Sigmoid colon (tissue), 7 donors: ENCODE measurements around the gene PCDH15. TPM values are rescaled to one million over a fixed set of nuclear protein-coding genes. Genes with fewer than 3 reads are reported as not detected.

Experiments
- DNase-seq: peaks from one replicate; pipeline ENCODE4 v3.0.0-alpha.2; 2019
- H3K27ac ChIP-seq, 4 donors: fragments of 200-600 bp; sonication (generic); one replicate each; pipeline ENCODE4 v1.5.1; 2016 to 2019; ENCODE audit warnings: mild to moderate bottlenecking in 1 of 4
- H3K27me3 ChIP-seq, 3 donors: fragments of 200-600 bp; sonication (generic); one replicate each; pipeline ENCODE4 v1.5.1; 2019; ENCODE audit warnings: mild to moderate bottlenecking in 1 of 3
- H3K36me3 ChIP-seq, 4 donors: fragments of 200-600 bp; sonication (generic); one replicate each; pipeline ENCODE4 v1.5.1; 2016 to 2019
- H3K4me1 ChIP-seq, 4 donors: fragments of 200-600 bp; sonication (generic); one replicate each; pipeline ENCODE4 v1.5.1; 2017 to 2019
- H3K4me3 ChIP-seq, 4 donors: fragments of 200-600 bp; sonication (generic); one replicate each; pipeline ENCODE4 v1.5.1; 2017 to 2019; ENCODE audit warnings: mild to moderate bottlenecking in 2 of 4, moderate library complexity in 1 of 4
- H3K9me3 ChIP-seq, 4 donors: fragments of 200-600 bp in 3 of 4; sonication (generic) in 3 of 4; one replicate each; pipeline versions ENCODE4 v1.5.1 to v1.6.1; 2013 to 2019
- CTCF ChIP-seq, 4 experiments: fragments of 450-650 bp in 3 of 4; fragments of 200-600 bp in 1 of 4; IDR thresholded peaks; one replicate each; pipeline ENCODE4 v1.5.1; 2016 to 2019; ENCODE audit warnings: antibody characterized with exemption in 4 of 4, mild to moderate bottlenecking in 3 of 4, moderate library complexity in 2 of 4
- EP300 ChIP-seq, 4 donors: sonication (generic); formaldehyde crosslinking; IDR thresholded peaks; one replicate each; pipeline ENCODE4 v1.6.1; 2017; ENCODE audit warnings: antibody characterized with exemption in 4 of 4
- POLR2A ChIP-seq, 2 donors: fragments of 450-650 bp; IDR thresholded peaks; one replicate each; pipeline ENCODE4 v1.6.1; 2016; ENCODE audit warnings: antibody characterized with exemption in 2 of 2, mild to moderate bottlenecking in 2 of 2, moderate library complexity in 2 of 2
- POLR2AphosphoS5 ChIP-seq, 4 donors: sonication (generic); formaldehyde crosslinking; IDR thresholded peaks; one replicate each; pipeline ENCODE4 v1.6.1; 2017; ENCODE audit warnings: antibody characterized with exemption in 4 of 4
- WGBS, 2 donors: extraction: QIAGEN DNeasy Blood & Tissue Kit; methylation state at CpG; one replicate each; pipeline ENCODE4 v1.1.7; 2013; 5-methylcytosine and 5-hydroxymethylcytosine counted together
- intact Hi-C: fragments of 100-400 bp; cut with DNase I; formaldehyde crosslinking; loops from one replicate; pipeline ENCODE4 v1.15.1; 2023
- polyA plus RNA-seq, 3 donors: library from polyadenylated mRNA; stranded (reverse); fragments of 200-250 nt; gene quantifications; one replicate each; pipeline ENCODE4 v1.2.3, GENCODE V29; 2013
- total RNA-seq, 4 donors: library from RNA; depleted of rRNA; stranded (reverse); fragments of >200 nt; gene quantifications; one replicate each; pipeline ENCODE4 v1.1.0, GENCODE V29; 2016
- donor health status: healthy with polysubstance abuse.
- donor health status: Bipolar disorder and iron deficiency.
- donor health status: healthy.

The PCDH15 gene
- total and polyA plus RNA-seq, 7 donors, result 0.14 to 0.71 (median 0.16) TPM; not detected in 2

GRCh38 chr10:54060572-54060971 is 740.5 kb downstream of the PCDH15 start:
- TF ChIP-seq CTCF (IDR thresholded peaks at IDR 0.05), result no peak
- no peak for TF ChIP-seq POLR2AphosphoS5 (IDR thresholded peaks at IDR 0.05)
- no peak for TF ChIP-seq EP300 (IDR thresholded peaks at IDR 0.05)
- no peak for TF ChIP-seq POLR2A (IDR thresholded peaks at IDR 0.05)
- Histone ChIP-seq H3K27ac (no peak overlapping the region), H3K27me3 (no peaks in the 10 kb centered on the region), H3K9me3 (peaks cover 0 to 2% (median 0%) of the 10 kb centered on the region in 4 donors), H3K36me3 (no peaks in the 10 kb centered on the region), H3K4me3 (no peak overlapping the region), H3K4me1 (no peaks in the 10 kb centered on the region)
- WGBS, 2 donors, result 90 to 91% methylated on average over 5 of the region's 5 CpGs
- no peak for DNase-seq
- intact Hi-C loops, result no loop called here

- H3K27me3 ChIP-seq, result no peaks in the 10 kb centered on the region
- no peaks in the 10 kb centered on the region for H3K36me3 ChIP-seq
- DNase-seq, result no peak
- TF ChIP-seq POLR2AphosphoS5 (IDR thresholded peaks at IDR 0.05), result no peak
- TF ChIP-seq POLR2A (IDR thresholded peaks at IDR 0.05), result no peak
- TF ChIP-seq EP300 (IDR thresholded peaks at IDR 0.05), result no peak
- no peak for TF ChIP-seq CTCF (IDR thresholded peaks at IDR 0.05)
- intact Hi-C loops, result no loop called here
- no peak overlapping the region for H3K4me3 ChIP-seq
- H3K9me3 ChIP-seq, result peaks cover 0 to 2% (median 0%) of the 10 kb centered on the region in 4 donors
- peaks cover 0 to 6% (median 0%) of the 10 kb centered on the region in 4 donors for H3K4me1 ChIP-seq
- WGBS, 2 donors, result 47 to 97% methylated on average over 2 of the region's 2 CpGs
- H3K27ac ChIP-seq, result no peak overlapping the region
These were observed 743.7 kb downstream of the PCDH15 start for GRCh38 chr10:54057357-54057756.

- 89% methylated on average over 5 of the region's 5 CpGs for WGBS, 2 donors
These were observed 774.7 kb downstream of the PCDH15 start for GRCh38 chr10:54026340-54026739.

GRCh38 chr10:54011117-54011516 is 789.9 kb downstream of the PCDH15 start:
- no peak overlapping the region for H3K4me3 ChIP-seq
- no peaks in the 10 kb centered on the region for H3K27me3 ChIP-seq
- H3K36me3 ChIP-seq, result no peaks in the 10 kb centered on the region
- intact Hi-C loops, result no loop called here
- no peaks in the 10 kb centered on the region for H3K9me3 ChIP-seq
- WGBS, 2 donors, result 92 to 95% methylated on average over 1 of the region's 1 CpG
- H3K27ac ChIP-seq, result no peak overlapping the region
- no peak for TF ChIP-seq CTCF (IDR thresholded peaks at IDR 0.05)
- TF ChIP-seq POLR2AphosphoS5 (IDR thresholded peaks at IDR 0.05), result no peak
- TF ChIP-seq EP300 (IDR thresholded peaks at IDR 0.05), result no peak
- TF ChIP-seq POLR2A (IDR thresholded peaks at IDR 0.05), result no peak
- no peak for DNase-seq
- no peaks in the 10 kb centered on the region for H3K4me1 ChIP-seq

More at GRCh38 chr10:54026340-54026739, 774.7 kb downstream of the PCDH15 start:
- DNase-seq, result no peak
- Histone ChIP-seq H3K36me3 (no peaks in the 10 kb centered on the region), H3K4me1 (no peaks in the 10 kb centered on the region), H3K27me3 (no peaks in the 10 kb centered on the region), H3K27ac (no peak overlapping the region), H3K4me3 (no peak overlapping the region), H3K9me3 (no peaks in the 10 kb centered on the region)
- intact Hi-C loops, result no loop called here
- TF ChIP-seq CTCF (IDR thresholded peaks at IDR 0.05), result no peak
- no peak for TF ChIP-seq POLR2A (IDR thresholded peaks at IDR 0.05)
- no peak for TF ChIP-seq EP300 (IDR thresholded peaks at IDR 0.05)
- TF ChIP-seq POLR2AphosphoS5 (IDR thresholded peaks at IDR 0.05), result no peak

- Histone ChIP-seq H3K4me3 (no peak overlapping the region), H3K4me1 (no peaks in the 10 kb centered on the region), H3K27ac (no peak overlapping the region), H3K27me3 (no peaks in the 10 kb centered on the region), H3K36me3 (no peaks in the 10 kb centered on the region), H3K9me3 (no peaks in the 10 kb centered on the region)
- TF ChIP-seq POLR2AphosphoS5 (IDR thresholded peaks at IDR 0.05) (no peak), CTCF (IDR thresholded peaks at IDR 0.05) (no peak), POLR2A (IDR thresholded peaks at IDR 0.05) (no peak), EP300 (IDR thresholded peaks at IDR 0.05) (no peak)
- no peak for DNase-seq
- WGBS, 2 donors, result 82 to 86% methylated on average over 5 of the region's 5 CpGs
- intact Hi-C loops, result no loop called here
These were observed 790.6 kb downstream of the PCDH15 start for GRCh38 chr10:54010337-54010933.
